K562 (cell line): ENCODE data around the gene TMEM214. TPM values are rescaled to one million over a fixed set of nuclear protein-coding genes. Genes with fewer than 3 reads are reported as not detected.

Experiments
- BDP1 ChIP-seq: IDR thresholded peaks from 3 replicates; pipeline ENCODE4 v1.6.1; 2011; ENCODE audit not compliant: insufficient read length, insufficient read depth
- BRCA1 ChIP-seq, 2 experiments: fragments of 450-650 bp in 1 of 2; sonication (generic) in 1 of 2; formaldehyde crosslinking in 1 of 2; IDR thresholded peaks; 2 replicates each; pipeline versions ENCODE4 v1.5.0 to v1.6.1; 2017 to 2020; ENCODE audit warnings: mild to moderate bottlenecking in 1 of 2, missing genetic modification reagents in 1 of 2
- DIDO1 ChIP-seq: fragments of 450-650 bp; IDR thresholded peaks from 2 replicates; pipeline ENCODE4 v1.6.1; 2016; ENCODE audit warnings: low read depth, missing biosample characterization, missing genetic modification characterization
- FOS ChIP-seq: IDR thresholded peaks from 3 replicates; pipeline ENCODE4 v1.6.1; 2011; ENCODE audit not compliant: insufficient read length; ENCODE audit errors: extremely low read depth
- HNRNPH1 ChIP-seq: fragments of 200-400 bp; formaldehyde crosslinking; optimal IDR thresholded peaks from 2 replicates; pipeline ENCODE3; 2017; ENCODE audit warnings: low read depth, mild to moderate bottlenecking, low read length, moderate library complexity
- MXI1 ChIP-seq: IDR thresholded peaks from 2 replicates; pipeline ENCODE4 v1.6.1; 2011; ENCODE audit warnings: low read depth, mild to moderate bottlenecking, improper control_type of control experiment, low read length
- NFE2 ChIP-seq: IDR thresholded peaks from 2 replicates; pipeline ENCODE4 v1.6.1; 2014; ENCODE audit warnings: antibody characterized with exemption, low read depth
- NFRKB ChIP-seq: fragments of 450-650 bp; IDR thresholded peaks from 2 replicates; pipeline ENCODE4 v1.6.1; 2016; ENCODE audit warnings: low read depth
- NONO ChIP-seq, 2 experiments: fragments of 200-400 bp in 1 of 2; fragments of 450-650 bp in 1 of 2; formaldehyde crosslinking in 1 of 2; IDR thresholded peaks; 2 replicates each; pipeline ENCODE4 v1.6.1; 2017; ENCODE audit warnings: low read depth in 2 of 2, mild to moderate bottlenecking in 2 of 2, moderate library complexity in 2 of 2, low read length in 1 of 2
- SMARCB1 ChIP-seq: IDR thresholded peaks from 2 replicates; pipeline ENCODE4 v1.6.1; 2011; ENCODE audit warnings: improper control_type of control experiment, low read depth; ENCODE audit not compliant: insufficient read length
- TGIF2 ChIP-seq: sonication (generic); formaldehyde crosslinking; IDR thresholded peaks from 2 replicates; pipeline ENCODE4 v1.8.1; 2022; ENCODE audit warnings: mild to moderate bottlenecking, missing genetic modification reagents, moderate library complexity
- ZFP36 ChIP-seq: fragments of 150-350 bp; IDR thresholded peaks from 2 replicates; pipeline ENCODE4 v1.6.1; 2018; ENCODE audit warnings: low read length, low read depth; ENCODE audit not compliant: partially characterized antibody
- ZNF311 ChIP-seq: fragments of 250-450 bp; sonication (Bioruptor Pico); IDR thresholded peaks from 2 replicates; pipeline ENCODE4 v1.4.0; 2020; ENCODE audit warnings: mild to moderate bottlenecking, moderate library complexity
- ZNF780A ChIP-seq: fragments of 250-450 bp; sonication (Bioruptor Pico); IDR thresholded peaks from 2 replicates; pipeline ENCODE4 v1.5.0; 2021; ENCODE audit warnings: mild to moderate bottlenecking
- polyA plus RNA-seq, 8 experiments: library from polyadenylated mRNA; depleted of rRNA in 4 of 8; stranded (reverse) in 5 of 8; unstranded in 3 of 8; fragments of >200 nt; fragmentation: Nextera tagmentation in 2 of 8; fragmentation: Illumina TruSeq in 1 of 8; extraction: Ambion mirVana in 2 of 8; extraction: Trizol in 1 of 8; gene quantifications; 2 replicates each; pipeline versions ENCODE4 v1.2.1 to v1.2.3, GENCODE V29; 2011 to 2014; ENCODE audit warnings: inconsistent platforms in 1 of 8, missing spikeins in 1 of 8
- total RNA-seq, 7 experiments: library from RNA; depleted of rRNA in 6 of 7; stranded (reverse); fragments of >200 nt in 6 of 7; fragmentation: Illumina TruSeq in 2 of 7; extraction: Trizol in 2 of 7; gene quantifications; 2 replicates each; pipeline versions ENCODE4 v1.2.1 to v1.2.3, GENCODE V29; 2011 to 2021; ENCODE audit warnings: low replicate concordance in 1 of 7
- TF ChIP-seq, protein P1 (sequence below), 2 experiments: fragments of 450-650 bp; formaldehyde crosslinking in 1 of 2; IDR thresholded peaks; 2 replicates each; pipeline versions ENCODE4 v1.4.0 to v1.6.1; 2014 to 2020; ENCODE audit warnings: mild to moderate bottlenecking in 2 of 2, borderline replicate concordance in 1 of 2, low read depth in 1 of 2
- TF ChIP-seq, protein P2 (sequence below): fragments of 450-650 bp; IDR thresholded peaks from 2 replicates; pipeline ENCODE4 v1.7.1; 2018; ENCODE audit warnings: mild to moderate bottlenecking, low read depth; ENCODE audit not compliant: partially characterized antibody

TMEM214 gene
- total and polyA plus RNA-seq, 9 of the 15 experiments (the other 6 are each of a cell fraction or from before 2014, with no cell fraction given) = 11.4 to 81.4 (median 44.1) TPM

DNA sequence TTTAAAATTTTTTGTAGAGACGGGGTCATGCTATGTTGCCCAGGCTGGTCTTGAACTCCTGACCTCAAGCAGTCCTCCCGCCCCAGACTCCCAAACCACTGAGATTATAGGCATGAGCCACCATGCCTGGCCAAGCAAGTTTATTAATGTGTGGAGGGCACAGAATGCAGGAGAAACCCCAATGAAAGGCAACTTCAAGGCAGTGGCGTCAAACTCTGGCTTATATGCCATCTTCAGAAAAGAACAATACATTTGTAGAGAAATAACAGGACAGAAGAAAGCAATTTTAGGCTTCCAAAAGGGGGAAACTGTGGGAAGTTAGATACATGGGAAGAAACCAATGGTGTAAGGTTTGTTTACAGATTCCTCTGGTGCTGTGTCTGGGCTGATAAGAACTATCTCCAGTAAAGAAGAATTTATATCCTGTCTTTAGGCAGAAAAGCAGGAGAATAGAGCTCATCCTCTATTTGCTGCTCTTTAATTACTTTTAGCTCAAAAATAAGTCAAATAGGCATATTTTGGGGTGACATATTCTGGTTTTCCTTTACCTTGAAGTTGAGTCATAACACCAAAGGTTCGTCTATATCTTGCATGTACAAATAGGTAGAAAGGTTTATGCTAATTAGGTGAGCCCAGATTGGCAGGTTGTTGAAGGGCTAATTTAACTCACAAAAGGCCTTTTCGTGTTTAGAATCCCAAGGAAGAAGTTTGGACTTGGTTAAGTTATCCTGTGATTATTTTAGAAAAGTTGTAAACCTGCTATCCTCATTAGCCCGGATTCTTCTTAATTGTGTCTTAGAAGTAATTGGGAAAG lies 26.0 kb upstream of the TMEM214 start (continued):
- TF ChIP-seq, protein P1, sequence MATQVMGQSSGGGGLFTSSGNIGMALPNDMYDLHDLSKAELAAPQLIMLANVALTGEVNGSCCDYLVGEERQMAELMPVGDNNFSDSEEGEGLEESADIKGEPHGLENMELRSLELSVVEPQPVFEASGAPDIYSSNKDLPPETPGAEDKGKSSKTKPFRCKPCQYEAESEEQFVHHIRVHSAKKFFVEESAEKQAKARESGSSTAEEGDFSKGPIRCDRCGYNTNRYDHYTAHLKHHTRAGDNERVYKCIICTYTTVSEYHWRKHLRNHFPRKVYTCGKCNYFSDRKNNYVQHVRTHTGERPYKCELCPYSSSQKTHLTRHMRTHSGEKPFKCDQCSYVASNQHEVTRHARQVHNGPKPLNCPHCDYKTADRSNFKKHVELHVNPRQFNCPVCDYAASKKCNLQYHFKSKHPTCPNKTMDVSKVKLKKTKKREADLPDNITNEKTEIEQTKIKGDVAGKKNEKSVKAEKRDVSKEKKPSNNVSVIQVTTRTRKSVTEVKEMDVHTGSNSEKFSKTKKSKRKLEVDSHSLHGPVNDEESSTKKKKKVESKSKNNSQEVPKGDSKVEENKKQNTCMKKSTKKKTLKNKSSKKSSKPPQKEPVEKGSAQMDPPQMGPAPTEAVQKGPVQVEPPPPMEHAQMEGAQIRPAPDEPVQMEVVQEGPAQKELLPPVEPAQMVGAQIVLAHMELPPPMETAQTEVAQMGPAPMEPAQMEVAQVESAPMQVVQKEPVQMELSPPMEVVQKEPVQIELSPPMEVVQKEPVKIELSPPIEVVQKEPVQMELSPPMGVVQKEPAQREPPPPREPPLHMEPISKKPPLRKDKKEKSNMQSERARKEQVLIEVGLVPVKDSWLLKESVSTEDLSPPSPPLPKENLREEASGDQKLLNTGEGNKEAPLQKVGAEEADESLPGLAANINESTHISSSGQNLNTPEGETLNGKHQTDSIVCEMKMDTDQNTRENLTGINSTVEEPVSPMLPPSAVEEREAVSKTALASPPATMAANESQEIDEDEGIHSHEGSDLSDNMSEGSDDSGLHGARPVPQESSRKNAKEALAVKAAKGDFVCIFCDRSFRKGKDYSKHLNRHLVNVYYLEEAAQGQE (IDR thresholded peaks at IDR 0.05; ENCODE audit: borderline replicate concordance) = no peak
- TF ChIP-seq, protein P1 (CRISPR knock-in tag; IDR thresholded peaks at IDR 0.05; ENCODE audit: low read depth) = no peak
- TF ChIP-seq BRCA1 (IDR thresholded peaks at IDR 0.05) (no peak), BRCA1 (CRISPR knock-in tag; IDR thresholded peaks at IDR 0.05) (no peak), ZNF780A (CRISPR knock-in tag) (no peak), MXI1 (no peak), ZNF311 (CRISPR knock-in tag) (peak; percentile 52; the same call in 1 of the 2 replicates), BDP1 (no peak), HNRNPH1 (no peak), ZFP36 (no peak), TGIF2 (CRISPR knock-in tag) (no peak), FOS (no peak), NFRKB (0 out of 2 replicates have a peak, but pooled peaks have one; percentile 43), DIDO1 (tag) (no peak), NFE2 (no peak), SMARCB1 (peak; percentile 19), NONO (IDR thresholded peaks at IDR 0.05; ENCODE audit: low read depth in 2 of 2, low read length in 1 of 2) (no peak)
- TF ChIP-seq, protein P2, sequence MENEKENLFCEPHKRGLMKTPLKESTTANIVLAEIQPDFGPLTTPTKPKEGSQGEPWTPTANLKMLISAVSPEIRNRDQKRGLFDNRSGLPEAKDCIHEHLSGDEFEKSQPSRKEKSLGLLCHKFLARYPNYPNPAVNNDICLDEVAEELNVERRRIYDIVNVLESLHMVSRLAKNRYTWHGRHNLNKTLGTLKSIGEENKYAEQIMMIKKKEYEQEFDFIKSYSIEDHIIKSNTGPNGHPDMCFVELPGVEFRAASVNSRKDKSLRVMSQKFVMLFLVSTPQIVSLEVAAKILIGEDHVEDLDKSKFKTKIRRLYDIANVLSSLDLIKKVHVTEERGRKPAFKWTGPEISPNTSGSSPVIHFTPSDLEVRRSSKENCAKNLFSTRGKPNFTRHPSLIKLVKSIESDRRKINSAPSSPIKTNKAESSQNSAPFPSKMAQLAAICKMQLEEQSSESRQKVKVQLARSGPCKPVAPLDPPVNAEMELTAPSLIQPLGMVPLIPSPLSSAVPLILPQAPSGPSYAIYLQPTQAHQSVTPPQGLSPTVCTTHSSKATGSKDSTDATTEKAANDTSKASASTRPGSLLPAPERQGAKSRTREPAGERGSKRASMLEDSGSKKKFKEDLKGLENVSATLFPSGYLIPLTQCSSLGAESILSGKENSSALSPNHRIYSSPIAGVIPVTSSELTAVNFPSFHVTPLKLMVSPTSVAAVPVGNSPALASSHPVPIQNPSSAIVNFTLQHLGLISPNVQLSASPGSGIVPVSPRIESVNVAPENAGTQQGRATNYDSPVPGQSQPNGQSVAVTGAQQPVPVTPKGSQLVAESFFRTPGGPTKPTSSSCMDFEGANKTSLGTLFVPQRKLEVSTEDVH = no peak
